Measurements from ENCODE around the gene CLDND2.
"Not testable (repeated sequence)": the region's sequence is repeated elsewhere in the genome, so short reads cannot be mapped to it uniquely, and the experiment has no call there.

The CLDND2 gene, protein sequence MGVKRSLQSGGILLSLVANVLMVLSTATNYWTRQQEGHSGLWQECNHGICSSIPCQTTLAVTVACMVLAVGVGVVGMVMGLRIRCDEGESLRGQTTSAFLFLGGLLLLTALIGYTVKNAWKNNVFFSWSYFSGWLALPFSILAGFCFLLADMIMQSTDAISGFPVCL

DNA sequence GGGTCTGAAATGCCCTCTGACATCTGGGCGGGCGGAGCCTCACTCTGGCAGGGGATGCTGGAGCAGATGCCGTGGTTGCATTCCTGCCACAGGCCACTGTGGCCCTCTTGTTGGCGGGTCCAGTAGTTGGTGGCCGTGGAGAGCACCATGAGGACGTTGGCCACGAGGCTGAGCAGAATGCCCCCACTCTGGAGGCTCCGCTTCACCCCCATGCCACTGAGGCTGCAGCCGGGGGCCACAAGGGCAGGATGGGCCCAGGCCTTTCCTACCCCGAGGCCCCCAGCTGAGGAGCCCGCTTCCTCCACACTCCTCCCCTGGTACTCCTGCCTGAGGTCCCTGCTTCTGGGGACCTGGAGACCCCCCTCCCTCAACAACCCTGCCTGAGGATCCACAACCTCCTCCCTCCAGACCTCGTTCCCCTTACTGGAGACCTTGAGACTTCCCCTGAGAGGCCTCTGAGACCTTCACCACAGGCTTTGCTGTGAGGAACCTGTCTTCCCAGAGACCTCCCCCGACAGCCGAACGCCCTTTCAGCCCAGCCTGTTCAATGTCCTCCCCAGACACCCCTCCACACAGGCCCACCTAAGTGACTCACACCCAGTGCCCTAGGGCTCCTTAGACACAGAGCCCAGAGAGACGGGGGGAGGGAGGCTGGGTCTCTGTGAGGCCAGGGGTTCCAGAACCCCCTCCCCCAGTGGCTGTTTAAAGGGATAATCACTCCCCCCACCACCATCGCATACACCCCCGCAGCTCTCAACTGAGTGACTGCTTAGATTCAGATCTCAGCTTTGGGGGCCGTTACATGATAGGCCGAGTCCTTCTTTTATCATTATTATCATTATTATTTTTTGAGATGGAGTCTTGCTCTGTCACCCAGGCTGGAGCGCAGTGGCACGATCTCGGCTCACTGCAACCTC is at the start of gene CLDND2:
Gene CLDND2, minus strand, starts transcription at position 638 of the 917 bp plus-strand sequence. Its CDS starts 426 bp downstream, at position 212.
- DNase-seq (ENCODE audit: low spot score): no peak

DNA sequence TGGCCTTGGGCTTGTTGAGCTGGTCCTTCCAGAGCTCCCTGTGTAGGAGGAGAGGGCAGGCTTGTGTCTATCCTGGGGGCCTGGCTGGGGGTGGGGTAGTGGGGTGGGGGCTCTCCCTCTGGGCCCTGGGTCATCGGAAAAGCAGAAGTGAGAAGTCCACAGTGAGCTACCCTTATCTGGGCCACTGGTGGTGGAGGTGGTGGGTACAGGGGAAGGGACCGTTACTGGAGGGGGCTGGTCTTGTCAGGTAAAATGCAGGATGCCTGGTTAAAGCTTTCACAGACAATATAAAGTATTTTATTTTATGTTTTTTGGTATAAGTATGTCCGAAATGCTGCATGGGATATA is 49.0 kb upstream of the CLDND2 start:
- no peak for DNase-seq (ENCODE audit: low spot score)

DNA sequence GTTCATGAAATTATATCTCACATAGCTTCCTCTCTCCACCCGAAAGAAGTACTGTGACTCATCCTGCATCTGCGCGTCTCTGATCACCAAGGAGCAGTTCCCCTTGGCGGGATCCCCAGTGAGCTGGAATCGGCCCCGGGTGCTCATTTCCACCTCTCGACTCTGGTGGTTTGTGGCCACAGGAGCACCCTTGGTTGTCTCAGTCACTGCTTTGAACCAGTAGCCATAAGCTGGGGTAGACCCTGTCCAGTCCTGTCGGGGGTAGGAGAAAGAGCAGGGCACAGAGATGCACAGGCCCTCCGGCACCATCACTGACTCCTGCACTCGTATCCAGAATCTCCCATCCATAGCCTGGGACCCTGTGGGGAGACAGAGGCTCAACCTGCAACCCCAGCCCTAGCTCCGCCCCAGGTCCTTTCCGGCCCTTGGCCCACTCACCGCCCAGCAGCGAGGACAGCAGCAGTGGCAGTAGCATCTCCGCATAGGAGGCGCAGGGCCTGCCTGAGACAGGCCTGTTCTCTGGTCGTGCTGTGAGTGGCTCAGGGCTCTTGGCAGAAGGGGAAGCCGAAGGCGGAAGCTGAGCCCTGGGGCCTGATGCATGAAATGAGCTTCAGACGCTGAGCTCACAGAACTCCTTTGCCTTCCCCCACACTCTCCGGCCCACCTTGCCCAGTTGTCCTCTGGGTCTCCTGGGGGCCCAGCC is 48.5 kb upstream of the CLDND2 start, which contains the start of gene SIGLEC10:
Gene SIGLEC10, minus strand, starts transcription at position 536 of the 703 bp plus-strand sequence. Its CDS starts 61 bp downstream, at position 475.
- DNase-seq (ENCODE audit: low spot score): peak; percentile 15

DNA sequence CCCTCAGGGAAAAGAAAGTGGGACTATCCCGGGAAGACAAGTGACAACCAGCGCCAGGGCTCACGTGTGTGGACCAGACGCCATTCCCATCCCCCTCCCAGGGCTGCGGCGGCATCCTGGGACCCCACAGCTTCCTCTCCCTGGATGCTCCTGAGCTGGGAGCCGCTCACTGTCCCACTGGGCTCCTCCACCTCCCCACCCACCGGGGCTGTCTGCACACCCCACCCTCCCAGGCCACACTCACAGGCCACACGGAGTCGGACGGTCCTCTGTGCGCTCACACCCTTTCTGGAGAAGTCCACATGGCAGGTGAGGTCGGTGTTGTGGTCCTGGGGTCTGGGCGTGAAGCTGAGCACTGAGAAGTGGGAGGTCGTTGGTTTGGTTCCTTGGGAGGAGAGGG is 47.6 kb upstream of the CLDND2 start:
- not testable (repeated sequence) for DNase-seq (ENCODE audit: low spot score)

DNA sequence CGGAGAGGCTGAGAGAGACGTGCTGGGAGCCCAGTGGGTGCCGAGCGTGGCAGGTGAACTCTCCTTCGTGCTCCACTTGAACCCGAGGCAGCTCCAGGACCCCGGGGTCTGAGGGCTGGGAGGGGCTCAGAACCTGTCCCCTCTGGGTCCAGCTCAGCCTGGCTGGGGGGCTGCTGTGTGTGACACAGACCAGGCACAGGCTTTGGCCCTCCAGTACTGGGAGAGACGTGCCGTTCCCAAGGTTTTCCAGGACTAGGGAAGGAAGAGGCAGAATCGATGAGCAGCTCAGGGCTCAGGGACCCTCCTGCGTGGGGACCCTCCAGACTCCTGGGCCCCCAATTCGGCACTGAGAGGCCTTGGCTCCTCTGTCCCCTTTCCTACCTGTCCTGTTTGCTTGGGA is 46.4 kb upstream of the CLDND2 start:
- no peak for DNase-seq (ENCODE audit: low spot score)

DNA sequence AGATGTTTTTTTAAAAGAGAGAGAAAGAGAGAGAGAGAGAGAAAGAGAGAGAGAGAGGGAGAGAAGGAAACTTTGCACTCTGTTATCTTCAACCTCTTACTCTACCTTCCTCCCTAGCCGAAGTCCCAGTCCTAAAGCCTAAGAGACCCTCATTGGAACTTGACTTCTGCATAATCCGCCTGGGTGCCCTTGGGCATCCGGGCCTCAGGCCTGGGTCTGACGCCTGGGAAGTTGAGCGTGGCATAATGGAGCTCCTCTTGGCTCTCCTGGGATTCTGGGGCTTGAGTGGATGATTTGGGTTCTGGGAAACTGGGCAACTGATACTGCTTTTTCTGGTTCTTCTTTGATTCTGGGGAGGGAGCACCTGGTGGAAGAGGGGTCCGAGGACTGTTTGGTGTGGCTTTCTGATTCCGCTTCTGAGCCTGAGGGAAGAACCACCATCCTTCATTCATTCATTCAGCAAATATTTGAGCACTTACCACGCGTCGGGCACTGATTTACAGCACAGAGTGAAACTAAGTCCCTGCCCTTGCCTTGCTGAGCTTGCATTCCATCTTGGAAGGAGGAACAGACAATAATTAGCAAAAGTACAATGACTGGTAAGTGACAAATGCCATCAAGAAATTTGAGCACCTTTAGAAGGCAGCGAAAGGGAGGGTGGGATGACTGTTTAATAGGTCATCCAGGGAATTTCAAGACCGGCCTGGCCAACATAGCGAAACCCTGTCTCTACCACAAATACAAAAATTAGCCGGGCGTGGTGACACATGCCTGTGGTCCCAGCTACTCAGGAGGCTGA is 42.3 kb upstream of the CLDND2 start:
- no peak for DNase-seq (ENCODE audit: low spot score)

DNA sequence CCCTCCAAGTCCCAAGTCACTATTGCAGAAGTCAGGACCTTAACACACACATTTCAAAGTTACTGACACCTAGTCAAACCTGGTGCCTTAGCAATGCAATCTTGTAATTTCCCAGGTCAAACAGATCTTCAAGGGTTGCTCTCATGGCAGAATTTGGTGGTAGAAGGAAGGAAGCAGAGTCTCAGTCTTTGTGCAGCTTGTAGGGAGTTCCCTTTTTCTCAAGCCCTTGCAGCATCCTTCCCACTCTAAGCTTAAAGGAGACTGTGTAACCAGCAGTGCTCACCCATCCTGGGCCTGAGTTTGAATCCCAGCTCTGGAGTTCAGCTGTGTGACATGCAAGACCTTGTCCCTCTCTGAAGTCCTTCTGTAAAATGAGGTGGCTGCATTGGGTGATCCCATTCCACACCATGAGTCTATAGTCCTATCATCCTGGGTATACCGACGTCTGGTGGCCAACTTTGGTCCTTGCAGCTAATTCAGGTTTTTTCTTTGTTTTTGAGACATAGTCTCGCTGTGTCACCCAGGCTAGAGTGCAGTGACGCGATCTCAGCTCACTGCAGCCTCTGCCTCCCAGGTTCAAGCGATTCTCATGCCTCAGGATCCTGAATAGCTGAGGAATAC is 38.8 kb upstream of the CLDND2 start:
- peak; percentile 75 for DNase-seq (ENCODE audit: low spot score)

DNA sequence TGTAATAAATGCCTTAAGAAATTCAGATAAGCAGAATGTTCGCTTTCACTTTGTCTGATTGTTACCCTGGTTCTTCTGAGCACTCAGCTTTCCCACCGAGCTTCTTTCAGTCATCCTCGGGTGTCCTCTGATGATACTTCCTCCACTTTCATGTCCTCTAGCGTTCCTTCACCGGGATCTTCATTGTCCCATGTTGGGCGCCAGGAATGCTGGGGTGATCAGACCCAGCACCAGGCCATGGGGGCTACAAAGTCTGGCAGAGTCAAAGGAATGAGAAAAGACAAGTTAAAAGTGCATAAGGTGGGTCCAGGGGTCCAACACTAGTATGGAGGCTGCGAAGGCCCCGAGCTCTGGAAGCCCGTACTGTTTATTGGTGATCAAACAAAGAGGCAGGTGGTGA is 33.3 kb upstream of the CLDND2 start:
- DNase-seq (ENCODE audit: low spot score): no peak

DNA sequence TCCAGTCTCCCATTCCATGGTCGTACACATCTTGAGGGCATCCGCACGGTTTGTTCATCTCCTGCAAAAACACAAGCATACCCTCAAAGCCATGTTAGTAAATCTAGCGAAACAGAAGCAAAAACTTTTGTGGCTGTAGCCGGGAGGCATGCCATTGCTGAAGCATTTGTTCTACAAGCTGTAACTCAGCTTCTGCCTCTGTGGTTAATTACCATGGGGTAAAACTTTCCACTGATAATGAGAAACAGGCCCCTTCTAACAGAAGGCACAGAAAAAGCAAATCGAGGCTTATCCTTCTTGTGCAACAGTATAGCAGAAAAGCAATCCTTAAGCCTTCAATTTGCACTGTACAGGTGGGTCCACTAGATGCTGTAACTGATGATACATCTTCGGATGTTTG is 31.1 kb upstream of the CLDND2 start:
- not testable (repeated sequence) for DNase-seq (ENCODE audit: low spot score)

DNA sequence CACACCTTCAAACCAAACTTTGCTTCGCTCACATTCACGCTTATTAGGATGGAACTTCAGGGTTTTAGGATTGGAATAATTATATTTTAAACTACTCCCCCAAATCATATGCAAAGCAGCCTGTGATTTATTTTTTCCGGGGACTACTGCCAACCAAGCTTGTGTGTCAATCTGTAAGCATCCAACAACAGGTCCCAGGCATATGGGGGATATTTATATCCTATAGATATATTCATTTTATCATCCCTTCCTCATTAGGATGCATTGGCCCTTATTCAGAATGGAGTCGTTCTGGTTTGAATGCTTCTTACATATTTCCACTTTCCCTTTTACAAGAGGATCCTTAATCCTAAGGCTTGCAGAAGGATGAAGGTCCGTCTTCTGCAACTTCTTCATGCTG is 30.4 kb upstream of the CLDND2 start:
- DNase-seq (ENCODE audit: low spot score): no peak

DNA sequence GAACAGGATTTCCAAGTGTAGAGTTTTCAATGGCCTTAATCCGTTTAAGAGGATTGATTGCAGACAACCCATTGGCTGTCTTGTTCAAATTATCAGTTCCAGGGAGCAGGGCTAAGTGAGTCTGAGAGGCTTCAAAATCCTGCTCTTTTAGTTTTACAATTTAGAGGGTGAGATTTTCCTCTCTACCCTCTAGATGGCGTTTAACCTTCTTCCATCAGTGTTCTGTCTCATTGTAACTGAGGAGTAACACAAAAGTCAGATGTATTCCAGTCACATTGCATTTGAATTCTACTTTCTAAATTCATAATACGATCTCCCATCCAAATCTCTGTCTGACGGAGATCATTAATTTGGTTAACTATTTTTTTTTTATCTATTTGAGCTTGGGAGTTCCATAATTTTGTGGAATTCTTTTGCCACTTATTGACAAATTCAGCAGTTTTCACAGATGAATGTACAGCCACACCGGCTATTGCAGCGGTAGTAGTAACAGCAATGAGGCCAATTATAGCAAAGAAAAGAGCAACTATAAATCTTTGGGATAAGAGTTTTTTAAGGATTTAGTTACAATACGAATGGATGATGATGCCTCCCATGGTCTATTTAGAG is 29.4 kb upstream of the CLDND2 start:
- peak; percentile 68 for DNase-seq (ENCODE audit: low spot score)

DNA sequence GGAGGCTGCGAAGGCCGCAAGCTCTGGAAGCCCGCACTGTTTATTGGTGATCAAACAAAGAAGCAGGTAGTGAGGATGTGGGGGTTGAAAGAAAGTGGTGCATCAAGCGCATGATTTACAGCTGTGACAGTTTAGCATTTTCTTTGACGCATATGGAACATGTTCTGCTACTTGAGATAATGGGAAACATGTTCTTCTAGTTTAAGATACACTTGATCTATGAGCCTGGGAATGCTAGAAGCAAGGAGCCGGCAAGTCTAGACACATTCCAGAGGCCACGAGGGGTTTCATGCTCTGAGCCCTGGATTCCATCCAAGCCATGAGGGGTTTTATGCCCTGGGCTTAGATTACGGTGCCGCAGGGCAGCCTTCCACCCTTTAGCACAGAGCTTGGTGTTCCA is 28.6 kb upstream of the CLDND2 start:
- DNase-seq (ENCODE audit: low spot score): not testable (repeated sequence)

DNA sequence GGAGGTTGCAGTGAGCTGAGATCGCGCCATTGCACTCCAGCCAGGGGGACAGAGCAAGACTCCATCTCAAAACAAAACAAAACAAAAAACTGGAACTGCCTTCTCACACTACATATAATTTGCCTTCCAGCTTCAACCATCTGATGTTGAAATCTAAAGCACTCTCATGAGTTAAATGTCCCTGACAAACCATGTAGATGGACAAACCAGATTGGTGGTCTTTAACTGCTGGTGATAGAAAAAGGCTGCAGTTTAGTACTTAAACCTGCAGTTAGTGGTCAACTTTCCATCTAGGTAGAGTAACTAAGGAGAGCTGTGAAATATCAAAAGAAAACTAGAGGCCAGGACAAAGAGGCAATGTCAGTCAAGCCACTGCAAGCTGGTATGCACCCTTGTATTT is 27.4 kb upstream of the CLDND2 start:
- no peak for DNase-seq (ENCODE audit: low spot score)

DNA sequence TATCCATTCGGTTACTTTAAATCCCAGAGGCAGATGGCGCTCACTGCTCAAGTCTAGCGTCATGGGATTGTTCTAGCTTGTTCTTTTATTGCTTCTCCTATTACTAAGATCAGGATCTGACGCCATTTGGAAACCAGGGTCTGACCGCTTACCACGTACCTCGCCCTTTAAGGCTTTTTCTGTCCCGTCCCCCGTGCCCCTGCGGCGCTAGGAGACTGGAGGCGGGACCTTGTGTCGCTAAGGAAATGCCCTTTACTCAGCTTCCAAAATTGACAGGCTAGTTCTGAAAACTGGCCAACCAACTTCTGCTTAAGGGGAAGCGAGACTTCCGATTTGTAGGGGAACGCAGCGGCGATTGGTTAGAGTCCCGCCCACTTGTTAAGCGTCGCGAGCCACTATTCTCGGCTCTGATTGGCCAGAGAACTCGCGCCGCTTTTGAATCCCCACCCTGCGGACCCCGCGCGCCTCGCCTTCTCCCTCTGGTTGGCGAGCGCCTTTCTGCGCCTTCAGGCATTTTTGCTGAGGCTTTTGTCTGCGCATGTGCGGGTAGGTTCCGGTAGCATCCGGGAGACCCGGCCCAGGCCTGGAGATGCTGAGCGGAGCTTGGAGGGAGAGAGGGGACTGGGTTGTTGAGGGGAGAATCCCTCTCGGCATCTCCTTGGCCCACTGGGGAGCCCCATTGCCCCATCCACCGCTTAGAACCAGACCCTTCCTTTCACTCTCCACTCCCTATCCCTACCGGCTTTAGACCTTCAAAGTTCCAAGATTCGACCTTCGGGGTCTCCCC is 25.4 kb upstream of the CLDND2 start:
- peak; percentile 99 for DNase-seq (ENCODE audit: low spot score)

DNA sequence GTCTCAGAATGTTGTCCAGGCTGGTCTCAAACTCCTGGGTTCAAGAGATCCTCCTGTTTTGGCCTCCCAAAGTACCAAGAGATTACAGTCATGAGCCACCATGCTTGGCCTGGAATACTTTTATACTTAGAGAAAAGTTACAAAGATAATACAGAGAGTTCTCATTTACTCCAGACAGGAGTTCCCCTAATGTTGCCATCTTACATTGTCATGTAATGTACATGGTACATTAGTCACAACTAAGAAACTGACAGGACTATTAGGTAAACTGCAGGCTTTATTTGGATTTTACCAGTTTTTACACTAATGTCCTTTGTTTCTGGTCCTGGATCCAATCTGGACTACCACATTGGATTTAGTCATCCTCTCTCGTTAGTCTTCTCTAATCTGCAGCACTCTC is 23.9 kb upstream of the CLDND2 start:
- no peak for DNase-seq (ENCODE audit: low spot score)

DNA sequence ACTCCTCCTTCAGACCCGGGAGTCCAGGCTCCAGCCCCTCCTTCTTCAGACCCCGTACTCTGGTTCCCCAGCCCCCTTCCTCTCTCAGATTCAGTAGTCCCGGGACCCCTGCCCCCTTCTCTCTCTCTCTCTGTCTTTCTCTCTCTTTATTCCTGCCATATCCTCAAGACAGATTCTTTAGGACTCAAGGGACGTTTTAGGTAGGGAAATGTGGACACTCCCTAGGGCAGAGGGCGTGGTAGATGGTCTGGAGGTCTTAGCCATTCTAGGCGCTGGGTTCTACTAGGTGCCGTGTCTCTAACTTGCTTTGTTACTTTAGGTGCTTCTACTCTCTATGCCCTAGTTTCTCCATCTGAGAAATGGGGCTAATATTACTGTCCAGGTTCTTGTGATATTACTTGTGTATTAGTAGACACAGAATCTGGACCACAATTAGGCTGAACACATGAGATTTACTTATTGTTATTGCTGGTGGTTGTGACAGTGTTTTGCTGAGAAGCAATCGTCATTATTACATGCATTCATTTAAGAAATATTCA is 22.3 kb upstream of the CLDND2 start:
- no peak for DNase-seq (ENCODE audit: low spot score)

DNA sequence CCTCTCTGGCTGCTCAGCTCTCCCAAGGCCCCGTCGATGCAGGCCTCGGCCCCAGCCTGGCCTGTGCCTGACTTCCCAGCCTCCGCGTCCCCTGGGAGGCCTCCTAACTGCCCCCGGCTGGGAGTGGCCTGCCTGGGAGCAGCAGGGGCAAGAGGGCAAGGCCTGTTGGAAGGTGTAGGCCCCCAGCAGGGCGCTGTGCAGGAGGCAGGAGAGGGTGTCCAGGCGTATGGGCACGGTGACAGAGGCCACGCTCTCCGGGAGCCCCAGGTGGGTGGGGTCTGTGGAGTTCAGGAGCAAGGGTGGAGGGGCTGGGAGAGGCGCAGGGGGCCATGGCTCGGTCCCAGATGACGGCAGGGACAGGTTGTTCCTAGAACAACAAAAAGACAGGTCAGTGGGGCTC is 20.3 kb upstream of the CLDND2 start:
- no peak for DNase-seq (ENCODE audit: low spot score)

DNA sequence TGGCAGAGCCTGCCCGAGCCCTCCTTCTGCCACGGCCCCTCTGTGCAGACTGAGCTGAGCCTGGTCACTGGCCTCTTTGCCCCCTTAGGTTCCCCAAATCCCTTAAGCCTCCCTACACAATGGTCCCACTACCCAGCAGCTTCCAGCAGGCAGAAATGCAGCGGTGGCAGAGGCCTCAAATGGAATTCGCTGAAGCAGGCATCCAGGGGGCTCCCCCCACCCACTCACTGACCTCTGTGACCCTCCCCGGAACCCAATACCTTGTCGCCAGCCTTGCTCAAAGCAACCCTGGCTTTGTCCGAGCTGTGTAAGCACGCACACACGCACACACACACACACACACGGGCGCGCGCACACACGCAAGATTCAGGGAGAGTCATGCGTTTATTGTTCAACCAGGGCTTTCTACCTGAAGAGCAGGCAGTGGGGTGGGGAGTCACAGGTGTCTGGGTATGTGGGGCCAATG is 19.2 kb upstream of the CLDND2 start, which contains the start of gene LIM2:
Gene LIM2, minus strand, starts transcription at position 51 of the 466 bp plus-strand sequence. CDS start 531 bp downstream, outside the sequence.
- DNase-seq (ENCODE audit: low spot score): no peak

DNA sequence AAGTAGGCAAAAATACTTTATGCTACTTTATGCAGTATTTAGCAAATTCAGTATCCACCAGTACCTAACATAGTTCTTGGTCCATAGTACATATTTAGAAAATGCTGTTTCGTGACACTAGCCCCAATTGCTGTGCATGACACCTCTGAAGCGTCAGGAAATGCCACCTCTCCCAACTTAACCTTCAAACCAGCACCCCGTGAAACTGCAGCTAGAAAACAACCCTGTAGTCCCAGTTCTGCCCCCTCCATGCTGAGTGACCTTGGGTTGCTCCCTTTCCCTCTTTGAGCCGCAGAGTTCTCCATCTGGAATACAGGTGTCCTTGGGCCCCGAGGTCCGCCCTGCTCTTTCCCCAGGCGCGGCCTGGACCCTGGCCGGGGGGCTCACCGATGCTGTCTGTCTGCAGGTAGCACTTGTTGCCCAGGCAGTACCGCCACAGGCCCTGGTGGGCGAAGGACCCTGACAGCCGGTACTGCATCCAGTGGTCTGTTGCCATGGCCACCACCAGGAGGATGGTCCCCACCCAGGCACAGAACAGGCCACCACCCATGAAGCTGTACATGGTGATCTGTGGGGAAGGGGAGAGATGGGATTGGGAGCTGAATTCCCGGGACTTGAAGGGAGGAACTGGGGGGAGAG is 18.2 kb upstream of the CLDND2 start:
- DNase-seq (ENCODE audit: low spot score): no peak

Data from RKO (cell line).